ENCODE results near the gene PSMD1. TPM values are rescaled to one million over a fixed set of nuclear protein-coding genes. Genes with fewer than 3 reads are reported as not detected.

Gene PSMD1
- total RNA-seq, 4 donors from 2014 or later: 51.5 to 116 (median 67.9) TPM

DNA sequence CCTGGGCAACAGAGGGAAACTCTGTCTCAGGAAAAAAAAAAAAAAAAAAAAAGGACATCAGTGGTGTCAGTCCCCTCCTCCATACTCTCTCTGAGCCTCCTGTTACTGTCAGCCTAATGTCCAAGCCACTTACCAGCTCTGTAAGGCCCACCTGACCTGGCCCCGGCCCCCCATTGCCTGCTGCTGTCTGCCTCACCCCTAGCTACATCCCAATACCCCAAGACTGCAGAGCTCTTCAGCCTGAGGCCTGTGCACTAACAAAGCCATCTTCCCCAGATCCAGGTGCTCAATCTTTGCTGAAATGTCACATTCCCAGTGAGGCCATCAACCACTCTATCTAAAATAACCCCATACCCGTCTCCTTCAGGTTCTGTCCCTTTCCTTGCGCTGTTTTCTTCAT lies 147.5 kb downstream of the PSMD1 start:
- Histone ChIP-seq H3K27me3 (no peaks in the 10 kb centered on the region), H3K9me3 (no peaks in the 10 kb centered on the region), H3K4me1 (peaks cover 2 to 19% (median 8%) of the 10 kb centered on the region in 3 donors), H3K4me3 (no peak overlapping the region), H3K27ac (no peak overlapping the region), H3K36me3 (peaks cover 0 to 12% (median 0%) of the 10 kb centered on the region in 3 donors)
- no peak for DNase-seq
- 88 to 100% methylated on average over 3 of the region's 3 CpGs for WGBS, 2 donors
- intact Hi-C loops (cut with DNase I): no loop called here
- TF ChIP-seq, protein P1, sequence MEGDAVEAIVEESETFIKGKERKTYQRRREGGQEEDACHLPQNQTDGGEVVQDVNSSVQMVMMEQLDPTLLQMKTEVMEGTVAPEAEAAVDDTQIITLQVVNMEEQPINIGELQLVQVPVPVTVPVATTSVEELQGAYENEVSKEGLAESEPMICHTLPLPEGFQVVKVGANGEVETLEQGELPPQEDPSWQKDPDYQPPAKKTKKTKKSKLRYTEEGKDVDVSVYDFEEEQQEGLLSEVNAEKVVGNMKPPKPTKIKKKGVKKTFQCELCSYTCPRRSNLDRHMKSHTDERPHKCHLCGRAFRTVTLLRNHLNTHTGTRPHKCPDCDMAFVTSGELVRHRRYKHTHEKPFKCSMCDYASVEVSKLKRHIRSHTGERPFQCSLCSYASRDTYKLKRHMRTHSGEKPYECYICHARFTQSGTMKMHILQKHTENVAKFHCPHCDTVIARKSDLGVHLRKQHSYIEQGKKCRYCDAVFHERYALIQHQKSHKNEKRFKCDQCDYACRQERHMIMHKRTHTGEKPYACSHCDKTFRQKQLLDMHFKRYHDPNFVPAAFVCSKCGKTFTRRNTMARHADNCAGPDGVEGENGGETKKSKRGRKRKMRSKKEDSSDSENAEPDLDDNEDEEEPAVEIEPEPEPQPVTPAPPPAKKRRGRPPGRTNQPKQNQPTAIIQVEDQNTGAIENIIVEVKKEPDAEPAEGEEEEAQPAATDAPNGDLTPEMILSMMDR (IDR thresholded peaks at IDR 0.05): no peak
- no peak for TF ChIP-seq POLR2A (IDR thresholded peaks at IDR 0.05)

DNA sequence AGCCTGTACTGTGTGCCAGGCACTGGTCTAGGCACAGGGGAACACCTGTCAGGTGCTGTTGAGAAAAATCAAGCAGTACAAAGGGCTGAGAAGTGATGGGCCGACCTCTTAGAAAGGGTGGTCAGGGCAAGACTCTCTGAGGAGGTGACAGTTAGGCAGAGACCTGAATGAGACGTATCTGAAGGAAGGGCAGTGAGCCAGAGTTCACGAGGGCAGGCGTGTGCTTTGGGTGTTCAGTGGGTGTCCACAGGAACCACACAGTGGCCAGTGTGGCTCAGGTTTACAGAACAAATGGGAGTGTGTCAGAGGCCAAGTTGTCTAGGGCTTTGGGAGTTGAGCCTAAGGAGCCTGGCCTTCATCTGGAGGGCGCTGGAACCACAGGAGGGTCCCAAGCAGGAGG lies 147.9 kb downstream of the PSMD1 start:
- WGBS, 2 donors: 68 to 90% methylated on average over 5 of the region's 5 CpGs
- Histone ChIP-seq H3K9me3 (no peaks in the 10 kb centered on the region), H3K27me3 (no peaks in the 10 kb centered on the region), H3K27ac (no peak overlapping the region), H3K36me3 (peaks cover 0 to 16% (median 0%) of the 10 kb centered on the region in 3 donors), H3K4me3 (no peak overlapping the region), H3K4me1 (peaks cover 0 to 15% (median 5%) of the 10 kb centered on the region in 3 donors)
- TF ChIP-seq POLR2A (IDR thresholded peaks at IDR 0.05): no peak
- TF ChIP-seq, protein P1 (IDR thresholded peaks at IDR 0.05): no peak
- DNase-seq: no peak
- intact Hi-C loops (cut with DNase I): no loop called here

DNA sequence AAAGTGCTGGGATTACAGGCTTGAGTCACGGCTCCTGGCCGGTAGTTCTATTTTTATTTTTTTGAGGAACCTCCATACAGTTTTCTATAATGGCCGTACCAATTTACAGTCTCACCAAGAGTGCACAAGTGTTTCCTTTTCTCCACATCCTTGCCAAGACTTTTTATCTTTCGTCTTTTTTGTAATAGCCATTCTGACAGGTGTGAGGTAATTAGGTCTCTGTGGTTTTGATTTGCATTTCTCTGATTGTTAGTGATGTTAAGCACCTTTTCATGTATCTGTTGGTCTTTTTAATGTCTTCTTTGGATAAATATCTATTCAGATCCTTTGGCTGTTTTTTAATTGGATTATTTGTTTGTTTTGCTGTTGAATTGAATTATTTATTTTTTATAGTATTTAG lies 151.1 kb downstream of the PSMD1 start:
- WGBS, 2 donors: 63 to 71% methylated on average over 3 to 4 of the region's 4 CpGs
- H3K27ac ChIP-seq: no peak overlapping the region
- intact Hi-C loops (cut with DNase I): no loop called here
- peaks cover 0 to 26% (median 0%) of the 10 kb centered on the region in 3 donors for H3K36me3 ChIP-seq
- TF ChIP-seq, protein P1 (IDR thresholded peaks at IDR 0.05): no peak
- no peak for TF ChIP-seq POLR2A (IDR thresholded peaks at IDR 0.05)
- no peak for DNase-seq
- H3K27me3 ChIP-seq: no peaks in the 10 kb centered on the region
- no peaks in the 10 kb centered on the region for H3K9me3 ChIP-seq
- H3K4me1 ChIP-seq: no peaks in the 10 kb centered on the region
- no peak overlapping the region for H3K4me3 ChIP-seq

- WGBS, 2 donors: 85 to 86% methylated on average over 3 of the region's 3 CpGs
- Histone ChIP-seq H3K27me3 (no peaks in the 10 kb centered on the region), H3K4me1 (no peaks in the 10 kb centered on the region), H3K9me3 (no peaks in the 10 kb centered on the region), H3K4me3 (no peak overlapping the region), H3K36me3 (peaks cover 0 to 37% (median 0%) of the 10 kb centered on the region in 3 donors), H3K27ac (no peak overlapping the region)
- no peak for DNase-seq
- no peak for TF ChIP-seq POLR2A (IDR thresholded peaks at IDR 0.05)
- TF ChIP-seq, protein P1 (IDR thresholded peaks at IDR 0.05): no peak
- intact Hi-C loops (cut with DNase I): no loop called here
These were observed 154.1 kb downstream of the PSMD1 start for GRCh38 chr2:231210782-231211181.

- Histone ChIP-seq H3K9me3 (no peaks in the 10 kb centered on the region), H3K4me1 (no peaks in the 10 kb centered on the region), H3K27ac (no peak overlapping the region), H3K4me3 (no peak overlapping the region), H3K27me3 (no peaks in the 10 kb centered on the region), H3K36me3 (peaks cover 0 to 44% (median 0%) of the 10 kb centered on the region in 3 donors)
- WGBS, 2 donors: 61 to 65% methylated on average over 2 of the region's 2 CpGs
- intact Hi-C loops (cut with DNase I): no loop called here
- TF ChIP-seq, protein P1 (IDR thresholded peaks at IDR 0.05): no peak
- TF ChIP-seq POLR2A (IDR thresholded peaks at IDR 0.05): no peak
- DNase-seq: no peak
These were observed 154.8 kb downstream of the PSMD1 start for GRCh38 chr2:231211486-231211885.

Data from esophagus squamous epithelium (tissue), 5 donors.